Stimulated activated effector memory CD8-positive, alpha-beta T cell treated with anti-CD3 and anti-CD28 coated beads, Interleukin-12 subunit alpha, Interleukin-12 subunit beta, amount 100 ng/mL, for 72 hours (primary cell): ENCODE measurements around the gene NUDT7.
A peak's percentile ranks its signal among the peaks of the same experiment; 100 is the strongest.

ENCODE experiments used
- ATAC-seq: fragments of 150-1000 bp; cut with Tn5 transposase; 2 replicates; pipeline ENCODE4 v1.10.0; 2021
- DNase-seq, 2 donors: peaks; one replicate each; pipeline ENCODE4 v3.0.0; 2021 to 2022; ENCODE audit warnings: low spot score in 2 of 2
- H3K27ac Mint-ChIP-seq: one replicate; pipeline ENCODE4 v1.8.0; 2022; ENCODE audit warnings: mild to moderate bottlenecking, mixed read lengths
- H3K36me3 Mint-ChIP-seq: one replicate; pipeline ENCODE4 v1.8.0; 2022; ENCODE audit warnings: mild to moderate bottlenecking, mixed read lengths
- H3K4me1 Mint-ChIP-seq: one replicate; pipeline ENCODE4 v1.8.0; 2022; ENCODE audit warnings: mixed read lengths
- H3K4me3 Mint-ChIP-seq: one replicate; pipeline ENCODE4 v1.8.0; 2022; ENCODE audit warnings: mild to moderate bottlenecking, mixed read lengths
- H3K9me3 Mint-ChIP-seq: one replicate; pipeline ENCODE4 v1.8.0; 2022; ENCODE audit warnings: mixed read lengths

The NUDT7 gene

GRCh38 chr16:77700846-77701245, 21.5 kb upstream of the NUDT7 start:
- H3K4me3 Mint-ChIP-seq = no peak overlapping the region
- ATAC-seq (no peak), DNase-seq (no peak)
- no peaks in the 10 kb centered on the region for H3K9me3 Mint-ChIP-seq
- no peaks in the 10 kb centered on the region for H3K4me1 Mint-ChIP-seq
- H3K27ac Mint-ChIP-seq = no peak overlapping the region
- no peaks in the 10 kb centered on the region for H3K36me3 Mint-ChIP-seq

GRCh38 chr16:77705351-77705750, 17.0 kb upstream of the NUDT7 start:
- no peak for ATAC-seq
- H3K36me3 Mint-ChIP-seq = no peaks in the 10 kb centered on the region

GRCh38 chr16:77711179-77711578, 11.1 kb upstream of the NUDT7 start:
- ATAC-seq (no peak), DNase-seq (no peak)
- no peak overlapping the region for H3K27ac Mint-ChIP-seq
- H3K36me3 Mint-ChIP-seq = no peaks in the 10 kb centered on the region
- no peak overlapping the region for H3K4me3 Mint-ChIP-seq
- H3K4me1 Mint-ChIP-seq = no peaks in the 10 kb centered on the region
- no peaks in the 10 kb centered on the region for H3K9me3 Mint-ChIP-seq

More at GRCh38 chr16:77705351-77705750, 17.0 kb upstream of the NUDT7 start:
- no peak for DNase-seq
- Mint-ChIP-seq H3K4me3 (no peak overlapping the region), H3K9me3 (no peaks in the 10 kb centered on the region), H3K27ac (no peak overlapping the region), H3K4me1 (no peaks in the 10 kb centered on the region)

GRCh38 chr16:77711775-77712174, 10.5 kb upstream of the NUDT7 start:
- DNase-seq = no peak
- ATAC-seq = no peak
- no peak overlapping the region for H3K27ac Mint-ChIP-seq
- H3K4me3 Mint-ChIP-seq = no peak overlapping the region
- H3K4me1 Mint-ChIP-seq = no peaks in the 10 kb centered on the region
- H3K9me3 Mint-ChIP-seq = no peaks in the 10 kb centered on the region
- no peaks in the 10 kb centered on the region for H3K36me3 Mint-ChIP-seq

- H3K4me3 Mint-ChIP-seq = no peak overlapping the region
- no peaks in the 10 kb centered on the region for H3K36me3 Mint-ChIP-seq
- DNase-seq (no peak), ATAC-seq (peak; percentile 32)
- H3K4me1 Mint-ChIP-seq = no peaks in the 10 kb centered on the region
- H3K9me3 Mint-ChIP-seq = no peaks in the 10 kb centered on the region
- H3K27ac Mint-ChIP-seq = no peak overlapping the region
These were observed 7.2 kb upstream of the NUDT7 start for GRCh38 chr16:77715145-77715544.

- Mint-ChIP-seq H3K4me3 (peak overlapping the region; percentile 80), H3K27ac (peak overlapping the region; percentile 85), H3K4me1 (peaks cover 21% of the 10 kb centered on the region), H3K36me3 (peaks cover 6% of the 10 kb centered on the region), H3K9me3 (no peaks in the 10 kb centered on the region)
- ATAC-seq (peak; percentile 26), DNase-seq (no peak)
These were observed 484 bp upstream of the NUDT7 start for GRCh38 chr16:77721752-77722308.

- Mint-ChIP-seq H3K4me1 (peaks cover 22% of the 10 kb centered on the region), H3K27ac (peak overlapping the region; percentile 85), H3K36me3 (peaks cover 7% of the 10 kb centered on the region), H3K4me3 (peak overlapping the region; percentile 80), H3K9me3 (no peaks in the 10 kb centered on the region)
- DNase-seq (no peak), ATAC-seq (no peak)
These were observed 797 bp downstream of the NUDT7 start for GRCh38 chr16:77723108-77723514.

GRCh38 chr16:77724174-77724573, 1.9 kb downstream of the NUDT7 start:
- peak overlapping the region; percentile 80 for H3K4me3 Mint-ChIP-seq
- peaks cover 7% of the 10 kb centered on the region for H3K36me3 Mint-ChIP-seq
- DNase-seq (no peak), ATAC-seq (no peak)
- H3K4me1 Mint-ChIP-seq = peaks cover 22% of the 10 kb centered on the region
- H3K9me3 Mint-ChIP-seq = no peaks in the 10 kb centered on the region
- no peak overlapping the region for H3K27ac Mint-ChIP-seq

- peaks cover 7% of the 10 kb centered on the region for H3K36me3 Mint-ChIP-seq
- H3K9me3 Mint-ChIP-seq = peaks cover 3% of the 10 kb centered on the region
- no peak overlapping the region for H3K4me3 Mint-ChIP-seq
- ATAC-seq = no peak
- peaks cover 7% of the 10 kb centered on the region for H3K4me1 Mint-ChIP-seq
- DNase-seq = no peak
- H3K27ac Mint-ChIP-seq = no peak overlapping the region
These were observed 7.6 kb downstream of the NUDT7 start for GRCh38 chr16:77729951-77730350.

GRCh38 chr16:77732241-77732946, 10.1 kb downstream of the NUDT7 start:
- Mint-ChIP-seq H3K4me1 (peaks cover 11% of the 10 kb centered on the region), H3K9me3 (peaks cover 6% of the 10 kb centered on the region), H3K4me3 (no peak overlapping the region), H3K27ac (no peak overlapping the region), H3K36me3 (no peaks in the 10 kb centered on the region)
- DNase-seq (no peak), ATAC-seq (peak; percentile 74)

GRCh38 chr16:77736879-77737278, 14.6 kb downstream of the NUDT7 start:
- H3K4me1 Mint-ChIP-seq = peaks cover 24% of the 10 kb centered on the region
- no peak for DNase-seq
- peak; percentile 94 for ATAC-seq
- peak overlapping the region; percentile 17 for H3K27ac Mint-ChIP-seq
- no peaks in the 10 kb centered on the region for H3K36me3 Mint-ChIP-seq
- H3K4me3 Mint-ChIP-seq = peak overlapping the region; percentile 27
- H3K9me3 Mint-ChIP-seq = peaks cover 6% of the 10 kb centered on the region

GRCh38 chr16:77738706-77739558, 16.6 kb downstream of the NUDT7 start:
- no peak for DNase-seq
- no peak for ATAC-seq
- Mint-ChIP-seq H3K4me1 (peaks cover 24% of the 10 kb centered on the region), H3K4me3 (no peak overlapping the region), H3K27ac (no peak overlapping the region), H3K9me3 (peaks cover 6% of the 10 kb centered on the region), H3K36me3 (no peaks in the 10 kb centered on the region)

- DNase-seq (no peak), ATAC-seq (no peak)
- H3K27ac Mint-ChIP-seq = no peak overlapping the region
These were observed 17.2 kb downstream of the NUDT7 start for GRCh38 chr16:77739559-77739892.

GRCh38 chr16:77744141-77744540, 21.8 kb downstream of the NUDT7 start:
- Mint-ChIP-seq H3K36me3 (no peaks in the 10 kb centered on the region), H3K4me3 (no peak overlapping the region), H3K9me3 (no peaks in the 10 kb centered on the region), H3K27ac (no peak overlapping the region), H3K4me1 (peaks cover 7% of the 10 kb centered on the region)
- no peak for DNase-seq
- ATAC-seq = no peak

More at GRCh38 chr16:77739559-77739892, 17.2 kb downstream of the NUDT7 start:
- H3K36me3 Mint-ChIP-seq = no peaks in the 10 kb centered on the region
- H3K4me3 Mint-ChIP-seq = no peak overlapping the region
- H3K4me1 Mint-ChIP-seq = peaks cover 24% of the 10 kb centered on the region
- H3K9me3 Mint-ChIP-seq = peaks cover 5% of the 10 kb centered on the region

- ATAC-seq = no peak
- DNase-seq = no peak
- Mint-ChIP-seq H3K4me1 (no peaks in the 10 kb centered on the region), H3K27ac (no peak overlapping the region), H3K9me3 (no peaks in the 10 kb centered on the region), H3K36me3 (no peaks in the 10 kb centered on the region), H3K4me3 (no peak overlapping the region)
These were observed 23.7 kb downstream of the NUDT7 start for GRCh38 chr16:77745972-77746371.
